HepG2 (cell line): Measurements from ENCODE around the gene SHROOM1. TPM values are rescaled to one million over a fixed set of nuclear protein-coding genes. Genes with fewer than 3 reads are reported as not detected.

Source experiments
- ARHGAP35 ChIP-seq: sonication (generic); formaldehyde crosslinking; IDR thresholded peaks from 2 replicates; pipeline ENCODE4 v1.9.0; 2022; ENCODE audit warnings: mild to moderate bottlenecking, inconsistent platforms, moderate library complexity, missing genetic modification reagents, borderline replicate concordance
- EEA1 ChIP-seq: sonication (generic); formaldehyde crosslinking; IDR thresholded peaks from 2 replicates; pipeline ENCODE4 v1.5.1; 2020; ENCODE audit warnings: mild to moderate bottlenecking, missing genetic modification reagents, borderline replicate concordance
- FOXJ3 ChIP-seq: sonication (generic); formaldehyde crosslinking; IDR thresholded peaks from 2 replicates; pipeline ENCODE4 v1.4.0; 2020; ENCODE audit warnings: missing genetic modification reagents, mild to moderate bottlenecking, borderline replicate concordance
- GPN1 ChIP-seq: sonication (generic); formaldehyde crosslinking; IDR thresholded peaks from 2 replicates; pipeline ENCODE4 v1.5.1; 2020; ENCODE audit warnings: missing genetic modification reagents, borderline replicate concordance
- HOXD1 ChIP-seq: sonication (generic); formaldehyde crosslinking; IDR thresholded peaks from 2 replicates; pipeline ENCODE4 v1.5.0; 2020; ENCODE audit warnings: missing genetic modification reagents
- KDM5B ChIP-seq: sonication (generic); formaldehyde crosslinking; IDR thresholded peaks from 2 replicates; pipeline ENCODE4 v1.4.0; 2020; ENCODE audit warnings: missing genetic modification reagents, mild to moderate bottlenecking, borderline replicate concordance
- KLF13 ChIP-seq: sonication (generic); formaldehyde crosslinking; IDR thresholded peaks from 2 replicates; pipeline ENCODE4 v1.4.0; 2020; ENCODE audit warnings: mild to moderate bottlenecking, missing genetic modification reagents
- NFRKB ChIP-seq: fragments of 450-650 bp; IDR thresholded peaks from 2 replicates; pipeline ENCODE4 v1.6.1; 2017
- SNAPC2 ChIP-seq: sonication (generic); formaldehyde crosslinking; IDR thresholded peaks from 2 replicates; pipeline ENCODE4 v1.8.1; 2022; ENCODE audit warnings: mild to moderate bottlenecking, missing genetic modification reagents
- SNRNP70 ChIP-seq: fragments of 200-400 bp; formaldehyde crosslinking; IDR thresholded peaks from 2 replicates; pipeline ENCODE4 v1.6.1; 2017; ENCODE audit warnings: mild to moderate bottlenecking, low read depth, low read length, moderate library complexity
- U2AF1 ChIP-seq: fragments of 200-400 bp; formaldehyde crosslinking; optimal IDR thresholded peaks from 2 replicates; pipeline ENCODE3; 2017; ENCODE audit warnings: mild to moderate bottlenecking, low read depth, low read length
- XRCC5 ChIP-seq: fragments of 200-400 bp; formaldehyde crosslinking; optimal IDR thresholded peaks from 2 replicates; pipeline ENCODE3; 2017; ENCODE audit warnings: mild to moderate bottlenecking, low read length
- YY1 ChIP-seq: IDR thresholded peaks from 2 replicates; pipeline ENCODE4 v1.6.1; 2011; ENCODE audit warnings: low read length, low read depth, moderate library complexity, mild to moderate bottlenecking; ENCODE audit not compliant: insufficient read depth, insufficient replicate concordance
- ZFP62 ChIP-seq: sonication (generic); formaldehyde crosslinking; IDR thresholded peaks from 2 replicates; pipeline ENCODE4 v1.4.0; 2020; ENCODE audit warnings: missing genetic modification reagents
- ZNF121 ChIP-seq: sonication (generic); formaldehyde crosslinking; IDR thresholded peaks from 2 replicates; pipeline ENCODE4 v1.5.0; 2020; ENCODE audit warnings: mild to moderate bottlenecking, missing genetic modification reagents
- ZNF232 ChIP-seq: sonication (generic); formaldehyde crosslinking; IDR thresholded peaks from 2 replicates; pipeline ENCODE4 v1.4.0; 2020; ENCODE audit warnings: missing genetic modification reagents, borderline replicate concordance
- ZNF24 ChIP-seq: fragments of 450-650 bp; IDR thresholded peaks from 2 replicates; pipeline ENCODE4 v1.6.1; 2017; ENCODE audit warnings: antibody characterized with exemption, mild to moderate bottlenecking
- ZNF251 ChIP-seq: sonication (generic); formaldehyde crosslinking; IDR thresholded peaks from 2 replicates; pipeline ENCODE4 v1.9.0; 2021; ENCODE audit warnings: mild to moderate bottlenecking, missing genetic modification reagents
- ZNF530 ChIP-seq: sonication (generic); formaldehyde crosslinking; IDR thresholded peaks from 2 replicates; pipeline ENCODE4 v1.5.0; 2020; ENCODE audit warnings: low read depth, mild to moderate bottlenecking, missing genetic modification reagents
- ZSCAN9 ChIP-seq: IDR thresholded peaks from 2 replicates; pipeline ENCODE4 v1.6.1; 2016; ENCODE audit warnings: borderline replicate concordance
- polyA plus RNA-seq, 8 experiments: library from polyadenylated mRNA; depleted of rRNA in 3 of 8; stranded (reverse) in 7 of 8; unstranded in 1 of 8; fragments of >200 nt; fragmentation: Illumina TruSeq in 4 of 8; extraction: Trizol in 4 of 8; gene quantifications; 2 replicates each; pipeline versions ENCODE4 v1.2.1 to v1.2.3, GENCODE V29; 2011 to 2016; ENCODE audit warnings: low read depth in 4 of 8, missing spikeins in 1 of 8, mixed read lengths in 1 of 8; ENCODE audit not compliant: insufficient read depth in 1 of 8
- total RNA-seq, 5 experiments: library from RNA; depleted of rRNA; stranded (reverse); fragments of >200 nt; fragmentation: Illumina TruSeq; extraction: Trizol; gene quantifications; 2 replicates each; pipeline ENCODE4 v1.2.3, GENCODE V29; 2016; ENCODE audit warnings: low read depth in 1 of 5
- TF ChIP-seq, protein P1 (sequence below): sonication (generic); formaldehyde crosslinking; IDR thresholded peaks from 2 replicates; pipeline ENCODE4 v1.4.0; 2020; ENCODE audit warnings: missing genetic modification reagents
- TF ChIP-seq, protein P2 (sequence below): sonication (generic); formaldehyde crosslinking; IDR thresholded peaks from 2 replicates; pipeline ENCODE4 v1.4.0; 2020; ENCODE audit warnings: low read depth, mild to moderate bottlenecking, missing genetic modification reagents
- TF ChIP-seq, protein P3 (sequence below): sonication (generic); formaldehyde crosslinking; IDR thresholded peaks from 2 replicates; pipeline ENCODE4 v1.5.0; 2020; ENCODE audit warnings: mild to moderate bottlenecking, missing genetic modification reagents

Gene SHROOM1
- total and polyA plus RNA-seq, 2 of the 13 experiments (the other 11 are each of a cell fraction or from before 2014, with no cell fraction given), result 18.2 to 25.7 TPM

DNA sequence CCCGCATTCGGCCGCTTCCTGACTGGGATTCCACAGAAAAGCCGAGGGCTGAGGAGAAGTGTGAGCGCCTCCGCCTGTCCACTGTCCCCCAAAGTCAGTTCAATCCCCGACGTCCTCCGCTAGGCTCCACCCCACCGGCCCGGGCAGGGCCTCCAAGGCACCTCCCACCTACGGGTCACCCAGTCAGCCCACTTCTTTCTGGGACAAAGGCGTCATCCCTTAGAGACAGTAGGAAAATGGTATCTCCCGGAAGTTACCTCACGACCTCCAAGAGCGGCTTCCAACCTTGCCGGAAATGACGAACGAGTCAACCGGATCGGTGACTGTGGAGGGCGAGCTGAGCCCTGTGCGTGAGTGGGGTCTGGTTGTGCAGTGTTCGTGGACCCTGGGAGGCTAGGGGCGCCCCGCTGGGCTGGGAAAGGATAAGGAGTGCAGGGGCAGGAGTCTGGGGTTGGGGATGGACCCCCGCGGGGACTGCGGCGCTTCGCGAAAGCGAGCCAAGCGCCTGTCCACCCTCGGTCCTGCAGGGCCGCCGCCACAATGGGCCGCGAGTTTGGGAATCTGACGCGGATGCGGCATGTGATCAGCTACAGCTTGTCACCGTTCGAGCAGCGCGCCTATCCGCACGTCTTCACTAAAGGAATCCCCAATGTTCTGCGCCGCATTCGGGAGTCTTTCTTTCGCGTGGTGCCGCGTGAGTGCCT lies 36.0 kb upstream of the SHROOM1 start, which contains the start of the genes GDF9 and UQCRQ (continued):
- TF ChIP-seq, protein P1, sequence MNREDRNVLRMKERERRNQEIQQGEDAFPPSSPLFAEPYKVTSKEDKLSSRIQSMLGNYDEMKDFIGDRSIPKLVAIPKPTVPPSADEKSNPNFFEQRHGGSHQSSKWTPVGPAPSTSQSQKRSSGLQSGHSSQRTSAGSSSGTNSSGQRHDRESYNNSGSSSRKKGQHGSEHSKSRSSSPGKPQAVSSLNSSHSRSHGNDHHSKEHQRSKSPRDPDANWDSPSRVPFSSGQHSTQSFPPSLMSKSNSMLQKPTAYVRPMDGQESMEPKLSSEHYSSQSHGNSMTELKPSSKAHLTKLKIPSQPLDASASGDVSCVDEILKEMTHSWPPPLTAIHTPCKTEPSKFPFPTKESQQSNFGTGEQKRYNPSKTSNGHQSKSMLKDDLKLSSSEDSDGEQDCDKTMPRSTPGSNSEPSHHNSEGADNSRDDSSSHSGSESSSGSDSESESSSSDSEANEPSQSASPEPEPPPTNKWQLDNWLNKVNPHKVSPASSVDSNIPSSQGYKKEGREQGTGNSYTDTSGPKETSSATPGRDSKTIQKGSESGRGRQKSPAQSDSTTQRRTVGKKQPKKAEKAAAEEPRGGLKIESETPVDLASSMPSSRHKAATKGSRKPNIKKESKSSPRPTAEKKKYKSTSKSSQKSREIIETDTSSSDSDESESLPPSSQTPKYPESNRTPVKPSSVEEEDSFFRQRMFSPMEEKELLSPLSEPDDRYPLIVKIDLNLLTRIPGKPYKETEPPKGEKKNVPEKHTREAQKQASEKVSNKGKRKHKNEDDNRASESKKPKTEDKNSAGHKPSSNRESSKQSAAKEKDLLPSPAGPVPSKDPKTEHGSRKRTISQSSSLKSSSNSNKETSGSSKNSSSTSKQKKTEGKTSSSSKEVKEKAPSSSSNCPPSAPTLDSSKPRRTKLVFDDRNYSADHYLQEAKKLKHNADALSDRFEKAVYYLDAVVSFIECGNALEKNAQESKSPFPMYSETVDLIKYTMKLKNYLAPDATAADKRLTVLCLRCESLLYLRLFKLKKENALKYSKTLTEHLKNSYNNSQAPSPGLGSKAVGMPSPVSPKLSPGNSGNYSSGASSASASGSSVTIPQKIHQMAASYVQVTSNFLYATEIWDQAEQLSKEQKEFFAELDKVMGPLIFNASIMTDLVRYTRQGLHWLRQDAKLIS (CRISPR knock-in tag), result peak; percentile 73; the same call in 1 of the 2 replicates
- TF ChIP-seq NFRKB (no peak), KLF13 (no peak), ZNF232 (no peak), ZNF24 (no peak), ZNF530 (CRISPR knock-in tag) (no peak), SNRNP70 (no peak), GPN1 (CRISPR knock-in tag) (no peak), ARHGAP35 (peak; percentile 41; the same call in 1 of the 2 replicates), ZNF121 (CRISPR knock-in tag) (no peak), EEA1 (CRISPR knock-in tag) (peak; percentile 90), KDM5B (CRISPR knock-in tag) (peak; percentile 89; the same call in 1 of the 2 replicates), ZSCAN9 (CRISPR knock-in tag) (peak; percentile 71; the same call in 1 of the 2 replicates), U2AF1 (no peak), YY1 (peak; percentile 76), XRCC5 (peak; percentile 95), SNAPC2 (CRISPR knock-in tag) (peak; percentile 89), ZFP62 (CRISPR knock-in tag) (no peak), ZNF251 (CRISPR knock-in tag) (no peak), HOXD1 (CRISPR knock-in tag) (peak; percentile 59; the same call in 1 of the 2 replicates), FOXJ3 (peak; percentile 74; the same call in 1 of the 2 replicates)
- TF ChIP-seq, protein P2, sequence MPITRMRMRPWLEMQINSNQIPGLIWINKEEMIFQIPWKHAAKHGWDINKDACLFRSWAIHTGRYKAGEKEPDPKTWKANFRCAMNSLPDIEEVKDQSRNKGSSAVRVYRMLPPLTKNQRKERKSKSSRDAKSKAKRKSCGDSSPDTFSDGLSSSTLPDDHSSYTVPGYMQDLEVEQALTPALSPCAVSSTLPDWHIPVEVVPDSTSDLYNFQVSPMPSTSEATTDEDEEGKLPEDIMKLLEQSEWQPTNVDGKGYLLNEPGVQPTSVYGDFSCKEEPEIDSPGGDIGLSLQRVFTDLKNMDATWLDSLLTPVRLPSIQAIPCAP (CRISPR knock-in tag), result no peak
- TF ChIP-seq, protein P3, sequence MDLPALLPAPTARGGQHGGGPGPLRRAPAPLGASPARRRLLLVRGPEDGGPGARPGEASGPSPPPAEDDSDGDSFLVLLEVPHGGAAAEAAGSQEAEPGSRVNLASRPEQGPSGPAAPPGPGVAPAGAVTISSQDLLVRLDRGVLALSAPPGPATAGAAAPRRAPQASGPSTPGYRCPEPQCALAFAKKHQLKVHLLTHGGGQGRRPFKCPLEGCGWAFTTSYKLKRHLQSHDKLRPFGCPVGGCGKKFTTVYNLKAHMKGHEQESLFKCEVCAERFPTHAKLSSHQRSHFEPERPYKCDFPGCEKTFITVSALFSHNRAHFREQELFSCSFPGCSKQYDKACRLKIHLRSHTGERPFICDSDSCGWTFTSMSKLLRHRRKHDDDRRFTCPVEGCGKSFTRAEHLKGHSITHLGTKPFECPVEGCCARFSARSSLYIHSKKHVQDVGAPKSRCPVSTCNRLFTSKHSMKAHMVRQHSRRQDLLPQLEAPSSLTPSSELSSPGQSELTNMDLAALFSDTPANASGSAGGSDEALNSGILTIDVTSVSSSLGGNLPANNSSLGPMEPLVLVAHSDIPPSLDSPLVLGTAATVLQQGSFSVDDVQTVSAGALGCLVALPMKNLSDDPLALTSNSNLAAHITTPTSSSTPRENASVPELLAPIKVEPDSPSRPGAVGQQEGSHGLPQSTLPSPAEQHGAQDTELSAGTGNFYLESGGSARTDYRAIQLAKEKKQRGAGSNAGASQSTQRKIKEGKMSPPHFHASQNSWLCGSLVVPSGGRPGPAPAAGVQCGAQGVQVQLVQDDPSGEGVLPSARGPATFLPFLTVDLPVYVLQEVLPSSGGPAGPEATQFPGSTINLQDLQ (CRISPR knock-in tag), result no peak
